RPMI8226 (cell line): ENCODE measurements around the gene PPM1M.
A peak's percentile ranks its signal among the peaks of the same experiment; 100 is the strongest.
"Not testable (repeated sequence)": the region's sequence is repeated elsewhere in the genome, so short reads cannot be mapped to it uniquely, and the experiment has no call there.

Experiments
- DNase-seq: peaks from one replicate; pipeline ENCODE4 v3.0.0-alpha.2; 2015

The PPM1M gene

GRCh38 chr3:52248165-52248541, 2.6 kb downstream of the PPM1M start:
- no peak for DNase-seq

DNA sequence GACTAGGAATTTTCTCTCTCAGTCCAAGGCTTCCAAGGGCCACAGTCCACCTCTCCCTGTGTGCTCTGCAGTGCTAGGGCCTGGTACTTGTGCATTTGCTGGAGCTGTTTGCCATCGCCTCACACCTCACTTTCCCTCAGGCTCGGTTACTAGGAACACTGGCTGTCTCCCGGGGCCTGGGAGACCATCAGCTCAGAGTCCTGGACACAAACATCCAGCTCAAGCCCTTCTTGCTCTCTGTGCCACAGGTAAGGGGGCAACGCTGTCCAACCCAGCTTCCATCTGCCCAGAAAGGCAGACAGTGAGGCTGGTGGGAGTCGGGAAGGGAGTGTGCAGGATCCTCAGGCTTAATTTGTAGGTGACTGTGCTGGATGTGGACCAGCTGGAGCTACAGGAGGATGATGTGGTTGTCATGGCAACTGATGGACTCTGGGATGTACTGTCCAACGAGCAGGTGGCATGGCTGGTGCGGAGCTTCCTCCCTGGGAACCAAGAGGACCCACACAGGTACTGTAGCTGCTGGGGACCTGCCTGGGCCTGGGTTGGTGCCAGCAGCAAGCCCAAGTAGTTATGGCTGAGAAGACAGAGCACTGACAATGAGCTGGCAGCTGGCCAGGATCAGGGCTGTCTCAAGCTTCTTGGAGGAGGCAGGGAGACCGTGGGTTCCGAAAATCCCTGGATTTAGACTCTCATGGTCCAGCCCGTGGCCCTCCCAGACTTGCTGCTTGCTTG, 3.4 kb downstream of the PPM1M start:
- peak; percentile 29 for DNase-seq

DNA sequence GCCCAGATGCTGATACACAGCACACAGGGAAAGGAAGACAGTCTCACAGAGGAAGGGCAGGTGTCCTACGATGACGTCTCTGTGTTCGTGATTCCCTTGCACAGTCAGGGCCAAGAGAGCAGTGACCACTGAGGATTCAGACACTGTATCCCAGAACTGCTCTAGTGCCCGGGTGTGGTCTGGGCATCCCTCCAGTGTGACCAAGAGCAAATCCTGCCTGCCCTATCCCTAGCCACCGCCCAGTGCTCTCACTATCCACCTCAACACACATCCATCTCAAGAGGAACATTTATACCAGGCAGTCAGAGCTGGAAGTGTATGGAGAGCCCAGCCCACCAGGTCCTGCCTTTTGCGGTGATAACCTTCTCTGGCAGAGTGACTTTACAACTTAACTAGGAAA, 4.1 kb downstream of the PPM1M start:
- DNase-seq: no peak

DNA sequence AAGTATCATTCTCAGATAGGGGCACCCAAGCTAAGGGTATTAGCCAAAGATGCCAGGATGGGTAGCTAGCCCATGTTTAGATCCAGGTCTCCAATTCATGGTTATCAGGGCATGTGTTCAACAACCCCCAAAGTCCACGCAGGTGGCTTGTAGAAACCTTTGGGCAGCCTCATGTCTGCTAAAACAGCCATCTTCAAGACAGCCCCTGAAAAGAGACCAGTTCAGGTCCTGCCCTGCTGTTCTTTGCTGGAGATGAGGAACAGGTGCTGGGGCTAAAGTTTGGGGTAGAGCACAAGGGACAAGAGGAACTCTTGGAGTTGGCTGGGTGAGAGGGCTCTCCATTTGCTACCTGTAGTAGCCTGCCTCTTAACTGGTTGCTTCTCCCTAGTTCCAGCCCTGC, 4.6 kb downstream of the PPM1M start:
- no peak for DNase-seq

- DNase-seq: peak; percentile 92
Observed at GRCh38 chr3:52253314-52254304, 8.1 kb downstream of the PPM1M start.

- no peak for DNase-seq
Observed at GRCh38 chr3:52254608-52255007, 9.0 kb downstream of the PPM1M start.

- DNase-seq: no peak
Observed at GRCh38 chr3:52256159-52256558, 10.6 kb downstream of the PPM1M start.

- no peak for DNase-seq
Observed at GRCh38 chr3:52256622-52257021, 11.1 kb downstream of the PPM1M start.

- no peak for DNase-seq
Observed at GRCh38 chr3:52257911-52258310, 12.4 kb downstream of the PPM1M start.

DNA sequence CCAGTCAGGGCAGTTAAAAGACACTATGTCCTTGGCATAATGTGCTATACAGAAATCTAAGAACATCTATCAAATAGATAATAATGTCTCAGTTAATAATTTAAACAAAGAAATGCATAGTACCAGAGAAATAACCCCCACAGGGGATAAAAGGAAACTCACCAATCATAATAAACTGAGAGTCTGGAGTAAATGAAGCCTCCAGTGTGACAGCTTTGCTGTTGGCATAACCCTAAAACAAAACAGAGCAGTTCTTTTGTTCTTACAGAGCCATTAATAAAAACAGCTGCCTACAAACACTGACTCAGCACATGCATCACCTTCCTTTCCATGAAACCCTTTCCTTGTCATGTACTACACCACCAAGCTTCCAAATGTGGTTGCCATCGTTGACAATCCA, 13.5 kb downstream of the PPM1M start:
- DNase-seq: no peak

GRCh38 chr3:52259448-52259847, 13.9 kb downstream of the PPM1M start:
- no peak for DNase-seq

DNA sequence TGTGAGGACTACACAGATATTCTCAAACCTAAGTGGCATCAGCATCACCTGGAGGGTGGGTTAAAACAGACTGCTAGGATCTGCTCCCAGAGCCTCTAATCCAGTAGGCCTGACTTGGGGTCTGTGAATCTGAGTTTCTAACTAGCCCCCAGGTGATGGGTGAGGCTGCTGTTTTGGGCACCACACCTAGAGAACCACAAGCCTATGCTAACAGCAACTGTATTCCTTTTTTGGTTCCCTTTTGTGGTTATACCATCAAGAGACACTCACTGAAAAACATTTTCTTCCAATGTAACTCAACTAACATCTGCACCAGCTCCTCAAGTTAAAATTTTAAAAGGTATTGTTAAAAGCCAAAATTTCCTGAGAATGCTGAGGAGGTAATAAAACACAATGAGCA, 16.9 kb downstream of the PPM1M start:
- peak; percentile 47 for DNase-seq

DNA sequence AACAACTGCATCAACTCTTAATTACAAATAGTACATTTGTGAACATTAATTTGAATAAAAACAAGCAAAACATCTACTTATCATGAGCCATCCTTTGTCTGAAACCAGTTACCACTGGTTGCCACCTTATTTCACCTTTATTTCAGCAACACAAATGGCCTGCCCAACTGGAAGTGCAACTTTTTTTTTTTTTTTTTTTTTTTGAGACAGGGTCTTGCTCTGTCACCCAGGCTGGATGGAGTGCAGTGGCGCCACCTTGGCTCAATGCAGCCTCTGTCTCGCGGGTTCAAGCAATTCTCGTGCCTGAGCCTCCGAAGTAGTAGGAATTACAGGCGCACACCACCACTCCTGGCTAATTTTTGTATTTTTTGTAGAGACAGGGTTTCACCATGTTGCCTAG, 19.8 kb downstream of the PPM1M start:
- DNase-seq: no peak

DNA sequence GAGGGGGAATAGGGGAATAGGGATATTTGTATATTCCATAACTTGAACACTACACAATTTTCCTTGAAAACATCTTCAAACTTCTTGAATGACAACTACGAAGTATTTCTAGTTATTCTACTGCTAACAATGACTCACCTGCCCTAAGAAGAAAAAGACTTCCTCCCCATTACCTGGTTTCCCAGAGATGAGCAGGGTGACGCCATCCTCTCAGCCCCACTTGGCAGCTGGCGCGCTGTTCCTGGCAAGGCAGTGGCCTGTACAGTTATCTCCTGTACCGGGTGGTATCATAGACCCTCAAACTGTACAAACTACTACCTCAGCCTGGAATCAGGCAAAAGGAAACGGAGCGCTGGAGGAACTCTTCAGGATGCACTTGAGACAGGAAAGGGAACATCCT, 22.5 kb downstream of the PPM1M start:
- no peak for DNase-seq

GRCh38 chr3:52269776-52270175, 24.2 kb downstream of the PPM1M start:
- DNase-seq: no peak

DNA sequence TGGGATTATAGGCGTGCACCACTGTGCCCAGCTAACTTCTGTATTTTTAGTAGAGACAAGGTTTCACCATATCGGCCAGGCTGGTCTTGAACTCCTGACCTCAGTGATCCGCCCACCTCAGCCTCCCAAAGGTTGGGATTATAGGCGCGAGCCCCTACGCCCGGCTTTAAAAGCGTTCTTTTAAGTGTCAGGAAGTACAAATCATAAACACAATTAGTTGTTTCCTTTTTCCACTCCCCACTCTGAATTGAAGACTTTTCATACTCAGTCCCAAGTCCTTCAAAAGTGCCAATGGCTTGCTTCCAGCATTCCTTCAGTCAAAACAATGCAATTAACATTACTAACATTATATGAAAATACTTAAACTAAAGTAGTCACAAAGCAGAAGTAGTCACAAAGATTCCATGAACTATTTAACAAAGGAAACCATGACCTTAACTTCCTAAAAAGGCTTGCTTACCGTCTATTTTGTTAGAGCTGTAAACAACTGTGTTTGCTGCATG, 24.7 kb downstream of the PPM1M start:
- no peak for DNase-seq

GRCh38 chr3:52272172-52272571, 26.6 kb downstream of the PPM1M start:
- DNase-seq: not testable (repeated sequence)

GRCh38 chr3:52272831-52273230, 27.3 kb downstream of the PPM1M start:
- DNase-seq: no peak

DNA sequence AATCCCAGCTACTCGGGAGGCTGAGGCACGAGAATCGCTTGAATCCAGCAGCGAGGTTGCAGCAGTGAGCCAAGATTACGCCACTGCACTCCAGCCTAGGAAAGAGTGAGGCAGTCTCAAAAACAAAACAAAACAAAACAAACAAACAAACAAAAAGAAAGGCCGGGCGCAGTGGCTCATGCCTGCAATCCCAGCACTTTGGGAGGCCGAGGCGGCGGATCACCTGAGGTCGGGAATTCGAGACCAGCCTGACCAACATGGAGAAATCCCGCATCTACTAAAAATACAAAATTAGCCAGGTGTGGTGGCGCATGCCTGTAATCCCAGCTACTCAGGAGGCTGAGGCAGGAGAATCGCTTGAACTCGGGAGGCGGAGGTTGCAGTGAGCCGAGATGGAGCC, 29.2 kb downstream of the PPM1M start:
- not testable (repeated sequence) for DNase-seq

- DNase-seq: peak; percentile 94
Observed at GRCh38 chr3:52277071-52277964, 31.8 kb downstream of the PPM1M start.

GRCh38 chr3:52277972-52278509, 32.5 kb downstream of the PPM1M start:
- peak; percentile 69 for DNase-seq

- DNase-seq: peak; percentile 96
Observed at GRCh38 chr3:52278510-52279069, 33.0 kb downstream of the PPM1M start, which contains the start of gene WDR82. Gene WDR82 (minus strand): TSS chr3:52278649. CDS start chr3:52278361, 288 bp downstream.
